OCI-LY7 (cell line): ENCODE data around the gene RGS4.

Experiments
- EZH2phosphoT487 ChIP-seq: fragments of 200-600 bp; sonication (generic); IDR thresholded peaks from 2 replicates; pipeline ENCODE4 v1.6.1; 2018; ENCODE audit warnings: low read depth, borderline replicate concordance, mild to moderate bottlenecking, mixed run types, antibody characterized with exemption, low read length, moderate library complexity, mixed read lengths
- TF ChIP-seq, protein P1 (sequence below): fragments of 200-600 bp; sonication (generic); conservative IDR thresholded peaks from 2 replicates; pipeline ENCODE4 v1.5.1; 2014; ENCODE audit warnings: mild to moderate bottlenecking, antibody characterized with exemption, low read length, moderate library complexity, mixed read lengths

DNA sequence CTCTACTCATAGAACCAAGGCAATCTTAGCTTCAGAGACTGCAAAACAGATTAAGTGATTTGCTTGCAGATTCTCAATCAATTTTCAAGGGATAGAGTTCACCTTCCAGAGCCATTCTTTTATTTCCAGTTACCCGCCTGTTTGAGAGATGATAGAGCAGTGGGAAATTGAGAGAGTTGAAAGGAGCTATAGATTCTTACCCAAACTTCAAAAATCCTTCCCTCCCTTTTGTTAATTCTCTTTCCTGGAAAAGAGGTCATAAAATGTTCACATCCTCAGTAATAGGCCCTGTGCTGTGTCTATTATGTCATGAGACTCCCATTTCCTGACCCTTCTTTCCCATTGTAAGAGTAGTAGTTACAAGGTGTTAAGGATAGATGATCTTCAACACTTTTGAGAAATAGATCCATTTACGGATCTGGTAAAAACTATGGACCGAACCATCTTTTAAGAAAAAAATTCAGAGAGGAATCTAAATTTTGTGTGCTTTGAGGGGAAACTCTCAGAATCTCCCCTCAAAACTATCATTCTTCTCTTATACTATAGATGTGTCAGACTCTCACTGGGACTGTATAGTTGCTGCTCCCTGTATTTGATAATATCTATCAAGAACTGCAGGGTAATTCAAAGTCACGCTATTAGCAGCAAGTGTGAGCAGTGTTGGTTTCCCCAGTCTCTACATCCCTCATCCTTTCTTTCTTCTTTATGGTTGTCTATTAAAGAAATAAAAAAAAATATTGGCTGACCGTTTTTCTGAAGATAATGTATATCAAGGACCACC lies 8.0 kb downstream of the RGS4 start:
- TF ChIP-seq, protein P1, sequence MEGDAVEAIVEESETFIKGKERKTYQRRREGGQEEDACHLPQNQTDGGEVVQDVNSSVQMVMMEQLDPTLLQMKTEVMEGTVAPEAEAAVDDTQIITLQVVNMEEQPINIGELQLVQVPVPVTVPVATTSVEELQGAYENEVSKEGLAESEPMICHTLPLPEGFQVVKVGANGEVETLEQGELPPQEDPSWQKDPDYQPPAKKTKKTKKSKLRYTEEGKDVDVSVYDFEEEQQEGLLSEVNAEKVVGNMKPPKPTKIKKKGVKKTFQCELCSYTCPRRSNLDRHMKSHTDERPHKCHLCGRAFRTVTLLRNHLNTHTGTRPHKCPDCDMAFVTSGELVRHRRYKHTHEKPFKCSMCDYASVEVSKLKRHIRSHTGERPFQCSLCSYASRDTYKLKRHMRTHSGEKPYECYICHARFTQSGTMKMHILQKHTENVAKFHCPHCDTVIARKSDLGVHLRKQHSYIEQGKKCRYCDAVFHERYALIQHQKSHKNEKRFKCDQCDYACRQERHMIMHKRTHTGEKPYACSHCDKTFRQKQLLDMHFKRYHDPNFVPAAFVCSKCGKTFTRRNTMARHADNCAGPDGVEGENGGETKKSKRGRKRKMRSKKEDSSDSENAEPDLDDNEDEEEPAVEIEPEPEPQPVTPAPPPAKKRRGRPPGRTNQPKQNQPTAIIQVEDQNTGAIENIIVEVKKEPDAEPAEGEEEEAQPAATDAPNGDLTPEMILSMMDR, result no peak
- no peak for TF ChIP-seq EZH2phosphoT487
